Testis (tissue), 3 donors: ENCODE data around the gene NR2F6. TPM values are rescaled to one million over a fixed set of nuclear protein-coding genes. Genes with fewer than 3 reads are reported as not detected.
A peak's percentile ranks its signal among the peaks of the same experiment; 100 is the strongest.

ENCODE experiments used
- DNase-seq: peaks from one replicate; pipeline ENCODE4 v3.0.0-alpha.2; 2019
- H3K27ac ChIP-seq, 2 donors: fragments of 200-600 bp; sonication (generic); one replicate each; pipeline ENCODE4 v1.5.1; 2019
- H3K27me3 ChIP-seq: fragments of 200-600 bp; sonication (generic); one replicate; pipeline ENCODE4 v1.5.1; 2019
- H3K36me3 ChIP-seq: fragments of 200-600 bp; sonication (generic); one replicate; pipeline ENCODE4 v1.5.1; 2017; ENCODE audit warnings: low read depth; ENCODE audit errors: missing control alignments
- H3K4me1 ChIP-seq: fragments of 200-600 bp; sonication (generic); one replicate; pipeline ENCODE4 v1.5.1; 2019
- H3K4me3 ChIP-seq, 2 donors: fragments of 200-600 bp; sonication (generic); one replicate each; pipeline ENCODE4 v1.5.1; 2017 to 2019
- H3K9me3 ChIP-seq: fragments of 200-600 bp; sonication (generic); one replicate; pipeline ENCODE4 v1.5.1; 2017
- POLR2A ChIP-seq: fragments of 450-650 bp; IDR thresholded peaks from one replicate; pipeline ENCODE4 v1.6.1; 2017; ENCODE audit warnings: antibody characterized with exemption, mild to moderate bottlenecking, moderate library complexity
- WGBS, 2 donors: methylation state at CpG; one replicate each; pipeline ENCODE4 v1.1.5; 2018; 5-methylcytosine and 5-hydroxymethylcytosine counted together
- intact Hi-C: fragments of 100-400 bp; cut with DNase I; formaldehyde crosslinking; loops from one replicate; pipeline ENCODE4 v1.15.1; 2023; ENCODE audit warnings: low total_unique reads
- polyA plus RNA-seq: library from polyadenylated mRNA; stranded (reverse); fragments of 350-450 nt; fragmentation: Illumina TruSeq; extraction: RNeasy Lipid Tissue Mini Kit (QIAGEN cat#74804); gene quantifications from one replicate; pipeline ENCODE4 v1.2.3, GENCODE V29; 2014; ENCODE audit warnings: low read depth, low replicate concordance; ENCODE audit not compliant: insufficient read depth
- total RNA-seq, 2 donors: library from RNA; depleted of rRNA; stranded (reverse); fragments of >200 nt; gene quantifications; one replicate each; pipeline ENCODE4 v1.2.3, GENCODE V29; 2016
- TF ChIP-seq, protein P1 (sequence below), 3 experiments: fragments of 450-650 bp in 2 of 3; fragments of 200-600 bp in 1 of 3; sonication (generic) in 1 of 3; IDR thresholded peaks; one replicate each; pipeline ENCODE4 v1.5.1; 2016 to 2019; ENCODE audit warnings: antibody characterized with exemption in 3 of 3, mild to moderate bottlenecking in 2 of 3, moderate library complexity in 1 of 3

The NR2F6 gene
- total and polyA plus RNA-seq, 3 donors from 2014 or later = 20.4 to 71.8 (median 63.1) TPM

DNA sequence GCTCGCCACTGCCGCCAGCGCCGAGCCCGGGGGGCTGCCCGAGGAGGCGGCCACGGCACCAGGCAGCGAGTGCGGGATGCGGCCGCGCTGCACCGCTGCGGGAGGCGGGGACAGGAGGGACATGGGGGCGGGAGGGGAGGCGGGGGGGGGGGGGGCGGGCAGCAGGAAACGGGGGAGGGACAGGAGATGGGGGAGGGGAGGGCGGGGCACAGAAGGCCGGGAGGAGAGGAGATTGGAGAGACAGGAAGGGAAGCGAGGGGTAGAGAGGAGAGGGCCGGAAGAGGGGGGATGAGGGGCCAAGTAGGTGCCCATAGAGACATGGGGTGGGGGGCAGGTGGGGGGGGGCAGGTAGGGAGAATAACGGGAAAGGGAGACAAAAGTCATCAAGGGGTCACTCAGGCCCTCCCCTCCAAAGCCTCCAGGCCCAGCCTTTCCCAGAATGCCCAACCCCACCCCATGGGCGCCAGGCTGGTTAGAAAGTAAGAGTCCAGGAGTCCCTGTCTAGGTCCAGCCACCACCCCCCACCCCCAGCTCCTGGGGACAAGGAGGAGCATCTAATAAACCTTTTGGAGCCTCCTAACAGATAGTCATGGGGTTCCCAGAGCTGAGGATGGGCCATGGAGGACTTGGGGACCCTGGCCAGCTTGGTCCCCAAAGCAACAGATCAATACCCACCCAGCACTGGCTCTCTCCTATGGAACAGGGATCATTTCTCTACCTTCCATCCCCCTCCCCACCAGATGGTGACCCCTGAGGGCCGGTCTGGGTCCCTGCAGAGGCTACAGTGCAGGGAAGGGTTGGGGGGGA is 9.5 kb downstream of the NR2F6 start:
- DNase-seq = no peak
- TF ChIP-seq POLR2A = no peak
- TF ChIP-seq, protein P1, sequence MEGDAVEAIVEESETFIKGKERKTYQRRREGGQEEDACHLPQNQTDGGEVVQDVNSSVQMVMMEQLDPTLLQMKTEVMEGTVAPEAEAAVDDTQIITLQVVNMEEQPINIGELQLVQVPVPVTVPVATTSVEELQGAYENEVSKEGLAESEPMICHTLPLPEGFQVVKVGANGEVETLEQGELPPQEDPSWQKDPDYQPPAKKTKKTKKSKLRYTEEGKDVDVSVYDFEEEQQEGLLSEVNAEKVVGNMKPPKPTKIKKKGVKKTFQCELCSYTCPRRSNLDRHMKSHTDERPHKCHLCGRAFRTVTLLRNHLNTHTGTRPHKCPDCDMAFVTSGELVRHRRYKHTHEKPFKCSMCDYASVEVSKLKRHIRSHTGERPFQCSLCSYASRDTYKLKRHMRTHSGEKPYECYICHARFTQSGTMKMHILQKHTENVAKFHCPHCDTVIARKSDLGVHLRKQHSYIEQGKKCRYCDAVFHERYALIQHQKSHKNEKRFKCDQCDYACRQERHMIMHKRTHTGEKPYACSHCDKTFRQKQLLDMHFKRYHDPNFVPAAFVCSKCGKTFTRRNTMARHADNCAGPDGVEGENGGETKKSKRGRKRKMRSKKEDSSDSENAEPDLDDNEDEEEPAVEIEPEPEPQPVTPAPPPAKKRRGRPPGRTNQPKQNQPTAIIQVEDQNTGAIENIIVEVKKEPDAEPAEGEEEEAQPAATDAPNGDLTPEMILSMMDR (IDR thresholded peaks at IDR 0.05) = no peak
- no peaks in the 10 kb centered on the region for H3K9me3 ChIP-seq
- WGBS, 2 donors = 7 to 30% methylated on average over 5 to 6 of the region's 27 CpGs
- peaks cover 21% of the 10 kb centered on the region for H3K4me1 ChIP-seq
- intact Hi-C loops = no loop called here
- peak overlapping the region in 1 of 2 donors; percentile 74 for H3K27ac ChIP-seq
- peak overlapping the region; percentile 43 to 58 for H3K4me3 ChIP-seq
- no peaks in the 10 kb centered on the region for H3K36me3 ChIP-seq
- H3K27me3 ChIP-seq = no peaks in the 10 kb centered on the region

DNA sequence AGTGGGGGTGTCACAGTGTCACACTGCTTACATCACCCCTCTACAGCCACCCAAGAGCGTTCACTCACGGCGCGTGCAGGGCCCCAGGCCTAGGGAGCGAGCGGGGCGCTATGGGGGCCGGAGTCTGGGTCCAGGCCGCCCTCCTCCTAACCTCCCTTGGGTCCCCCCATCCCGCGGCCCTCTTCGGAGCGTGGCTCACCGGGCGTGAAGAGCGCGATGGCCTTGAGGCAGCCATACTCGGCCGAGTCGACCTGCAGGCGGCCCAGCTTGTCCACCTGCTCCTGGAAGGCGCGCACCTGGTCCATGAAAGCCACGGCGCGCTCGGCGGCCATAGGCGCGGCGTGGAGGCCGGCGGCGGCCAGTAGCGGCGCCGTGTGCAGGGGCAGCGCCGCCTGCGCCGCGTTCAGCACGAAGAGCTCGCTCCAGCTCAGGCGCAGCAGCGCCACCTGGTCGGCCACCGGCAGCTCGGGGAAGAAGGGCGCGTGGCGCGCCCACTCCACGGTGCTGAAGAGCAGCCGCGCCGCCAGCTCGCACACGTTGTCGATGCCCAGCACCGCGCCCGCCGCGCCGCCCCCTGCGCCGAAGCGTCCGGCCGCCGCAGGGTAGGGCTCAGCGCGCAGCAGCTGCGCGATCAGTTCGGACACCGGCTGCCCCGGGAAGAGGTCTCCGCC is 10.3 kb downstream of the NR2F6 start:
- intact Hi-C loops = no loop called here
- TF ChIP-seq, protein P1 (IDR thresholded peaks at IDR 0.05) = peak; percentile 31 to 46 (median 34)
- TF ChIP-seq POLR2A = no peak
- Histone ChIP-seq H3K9me3 (no peaks in the 10 kb centered on the region), H3K36me3 (no peaks in the 10 kb centered on the region), H3K27me3 (no peaks in the 10 kb centered on the region), H3K4me3 (peak overlapping the region; percentile 43 to 58), H3K4me1 (peaks cover 17% of the 10 kb centered on the region), H3K27ac (peak overlapping the region; percentile 26 to 74)
- DNase-seq = peak; percentile 80
- 8% methylated on average over 44 of the region's 80 CpGs; no CpG with 5 or more reads in 1 of the 2 donors for WGBS, 2 donors

DNA sequence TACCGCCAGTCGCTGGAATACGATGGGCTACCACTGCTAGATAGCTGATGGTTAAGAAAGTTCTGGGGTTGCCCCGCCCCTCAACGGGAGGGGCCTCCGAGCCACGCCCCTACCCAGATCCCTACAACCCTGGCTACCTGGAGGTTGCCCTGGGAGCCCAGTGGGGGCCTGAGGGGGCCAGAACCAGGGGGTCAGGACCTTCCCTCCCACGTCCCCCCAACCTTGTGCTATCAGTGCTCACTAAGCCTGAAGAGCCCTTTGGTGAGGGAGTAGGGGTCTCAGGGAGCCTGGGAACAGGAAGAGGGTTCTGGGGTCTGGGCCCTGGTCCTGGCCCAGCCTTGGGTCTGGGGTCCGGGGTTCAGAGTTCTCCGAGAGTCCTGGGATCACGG is 10.8 kb downstream of the NR2F6 start:
- 25 to 26% methylated on average over 10 to 11 of the region's 11 CpGs for WGBS, 2 donors
- Histone ChIP-seq H3K27ac (peak overlapping the region; percentile 26 to 74), H3K27me3 (no peaks in the 10 kb centered on the region), H3K4me1 (peaks cover 13% of the 10 kb centered on the region), H3K4me3 (peak overlapping the region; percentile 43 to 58), H3K9me3 (no peaks in the 10 kb centered on the region), H3K36me3 (no peaks in the 10 kb centered on the region)
- TF ChIP-seq, protein P1 (IDR thresholded peaks at IDR 0.05) = no peak
- no peak for TF ChIP-seq POLR2A
- peak; percentile 60 for DNase-seq
- intact Hi-C loops = no loop called here

DNA sequence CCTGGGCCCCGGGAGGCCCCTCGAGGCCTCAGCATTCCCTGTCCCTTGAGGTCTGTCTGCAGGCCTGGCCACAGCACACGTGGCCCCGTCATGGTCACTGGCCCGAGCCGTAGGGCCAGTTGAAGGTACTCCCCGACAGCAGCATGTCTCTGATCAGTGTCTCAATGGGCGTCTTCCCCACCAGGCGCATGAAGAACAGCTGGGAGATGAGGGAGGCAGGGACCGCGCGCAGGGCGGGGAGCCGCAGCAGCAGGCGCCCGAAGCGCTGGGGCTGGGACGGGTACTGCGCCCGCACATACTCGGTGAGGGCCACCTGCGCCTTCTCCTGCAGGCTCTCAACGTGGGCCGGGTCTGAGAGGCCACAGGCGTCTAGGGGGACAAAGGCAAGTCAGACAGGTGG is 13.5 kb downstream of the NR2F6 start:
- Histone ChIP-seq H3K4me1 (peaks cover 16% of the 10 kb centered on the region), H3K27me3 (no peaks in the 10 kb centered on the region), H3K27ac (no peak overlapping the region), H3K9me3 (no peaks in the 10 kb centered on the region), H3K36me3 (no peaks in the 10 kb centered on the region), H3K4me3 (no peak overlapping the region)
- intact Hi-C loops = no loop called here
- DNase-seq = no peak
- WGBS, 2 donors = 89 to 91% methylated on average over 23 to 25 of the region's 25 CpGs
- no peak for TF ChIP-seq POLR2A
- TF ChIP-seq, protein P1 (IDR thresholded peaks at IDR 0.05) = no peak
